DND-41 (cell line): ENCODE measurements around the gene ENTPD3.

Experiments used
- CTCF ChIP-seq: IDR thresholded peaks from 2 replicates; pipeline ENCODE4 v1.5.1; 2012; ENCODE audit warnings: borderline replicate concordance, low read length, moderate library complexity, mild to moderate bottlenecking; ENCODE audit not compliant: poor library complexity, severe bottlenecking; ENCODE audit errors: extremely low read depth
- EZH2 ChIP-seq: IDR thresholded peaks from 3 replicates; pipeline ENCODE4 v1.6.1; 2012; ENCODE audit warnings: borderline replicate concordance, low read depth, mild to moderate bottlenecking, moderate library complexity, low read length, inconsistent platforms; ENCODE audit not compliant: severe bottlenecking

GRCh38 chr3:40458473-40458872 is 71.5 kb downstream of the ENTPD3 start:
- TF ChIP-seq CTCF, result no peak
- TF ChIP-seq EZH2, result no peak
